ENCODE measurements around the gene ZNF621.
"Not testable (repeated sequence)": the region's sequence is repeated elsewhere in the genome, so short reads cannot be mapped to it uniquely, and the experiment has no call there.

The ZNF621 gene

DNA sequence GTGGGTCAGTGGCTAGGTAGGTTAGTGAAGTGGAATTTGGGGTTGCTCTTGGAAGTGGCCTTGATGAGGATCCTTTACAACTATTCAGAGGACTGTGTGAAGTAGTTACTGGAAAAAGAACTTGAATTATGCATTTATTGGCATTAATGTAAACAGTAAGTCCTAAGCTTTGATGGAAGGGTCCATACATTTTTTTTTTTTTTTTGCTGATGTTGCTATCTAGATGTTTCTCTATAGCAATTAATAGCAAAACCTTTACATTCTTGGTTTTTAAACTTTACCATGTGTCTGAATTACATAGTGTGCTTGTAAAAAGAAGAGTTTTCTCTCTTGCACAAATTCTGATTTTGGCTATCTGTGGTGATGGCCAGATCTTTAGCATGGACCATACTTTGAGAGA, 9.5 kb downstream of the ZNF621 start:
- no peak for DNase-seq (ENCODE audit: low read depth)

DNA sequence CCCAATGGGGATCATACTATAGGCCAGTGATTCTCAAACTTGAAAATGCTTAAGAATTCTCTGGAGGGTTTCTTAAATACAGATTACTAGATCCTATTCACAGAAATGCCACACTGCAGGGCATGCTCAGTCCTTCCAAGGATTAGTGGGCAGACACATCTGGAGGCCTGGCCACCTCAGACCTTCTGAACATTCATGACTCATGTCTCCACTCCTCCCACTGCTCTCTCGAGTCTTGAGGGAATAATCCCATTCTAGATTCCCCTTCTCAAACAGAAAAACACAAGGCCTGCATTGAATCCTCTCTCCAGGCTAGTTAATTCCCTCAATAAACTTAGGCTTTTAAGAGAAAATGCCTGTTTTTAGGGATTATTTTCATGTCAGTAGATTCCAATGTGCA, 22.1 kb downstream of the ZNF621 start:
- DNase-seq (ENCODE audit: low read depth): no peak

DNA sequence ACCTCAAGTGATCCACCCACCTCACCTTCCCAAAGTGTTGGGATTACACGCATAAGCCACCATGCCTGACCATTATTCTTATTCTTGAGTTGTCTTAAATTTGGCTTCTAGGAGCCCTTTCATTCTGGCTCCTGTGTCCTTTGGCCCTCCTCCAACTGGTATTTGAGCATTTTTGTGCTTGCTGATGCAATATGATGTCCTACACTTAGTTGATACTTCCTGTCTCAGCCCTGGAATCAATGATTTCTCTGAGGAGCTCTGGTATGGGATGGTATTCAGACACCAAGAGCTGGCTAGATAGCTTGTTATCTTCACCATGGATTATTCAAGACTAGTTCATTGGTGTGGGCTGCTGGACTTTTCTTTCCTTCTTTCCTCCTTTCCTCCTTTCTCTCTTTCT, 25.4 kb downstream of the ZNF621 start:
- no peak for DNase-seq (ENCODE audit: low read depth)

DNA sequence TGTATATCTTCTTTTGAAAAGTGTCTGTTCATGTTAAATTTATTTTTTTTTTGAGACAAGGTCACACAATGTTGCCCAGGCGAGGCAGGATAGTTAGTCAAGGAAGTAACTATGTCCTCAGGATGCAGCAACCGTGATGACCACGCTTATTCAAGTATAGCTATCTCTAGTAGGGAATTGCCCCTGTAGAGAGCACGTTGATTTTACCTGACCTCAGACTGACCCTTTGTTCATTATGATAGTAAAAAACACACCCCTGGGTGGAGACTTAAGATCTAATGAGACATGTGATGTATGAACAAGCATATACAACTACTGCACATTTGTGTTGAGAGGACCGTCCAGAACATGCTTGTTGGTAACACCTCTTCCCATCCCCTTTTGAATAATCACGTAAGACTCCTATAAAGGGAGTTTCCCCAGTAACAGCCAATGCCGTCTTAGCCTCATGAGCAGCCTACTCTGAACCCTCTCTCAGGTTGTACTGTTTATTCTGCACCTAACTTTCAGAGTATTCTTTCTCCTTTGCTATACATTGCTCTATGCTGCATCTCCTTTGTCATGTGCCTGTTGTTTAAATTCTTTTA, 32.9 kb downstream of the ZNF621 start:
- DNase-seq (ENCODE audit: low read depth): no peak

DNA sequence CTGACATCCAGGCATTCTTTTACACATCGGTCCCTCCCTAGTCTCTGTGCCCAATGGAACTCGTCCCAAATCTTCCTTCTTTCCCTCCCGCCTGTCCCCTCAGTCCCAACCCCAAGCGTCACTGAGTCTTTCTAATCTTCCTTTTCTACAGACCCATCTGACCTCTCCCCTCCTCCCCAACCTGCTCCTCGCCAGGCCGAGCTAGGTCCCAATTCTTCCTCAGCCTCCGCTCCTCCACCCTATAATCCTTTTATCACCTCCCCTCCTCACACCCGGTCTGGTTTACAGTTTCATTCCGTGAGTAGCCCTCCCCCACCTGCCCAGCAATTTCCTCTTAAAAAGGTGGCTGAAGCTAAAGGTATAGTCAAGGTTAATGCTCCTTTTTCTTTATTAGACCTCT, 37.7 kb downstream of the ZNF621 start:
- not testable (repeated sequence) for DNase-seq (ENCODE audit: low read depth)

DNA sequence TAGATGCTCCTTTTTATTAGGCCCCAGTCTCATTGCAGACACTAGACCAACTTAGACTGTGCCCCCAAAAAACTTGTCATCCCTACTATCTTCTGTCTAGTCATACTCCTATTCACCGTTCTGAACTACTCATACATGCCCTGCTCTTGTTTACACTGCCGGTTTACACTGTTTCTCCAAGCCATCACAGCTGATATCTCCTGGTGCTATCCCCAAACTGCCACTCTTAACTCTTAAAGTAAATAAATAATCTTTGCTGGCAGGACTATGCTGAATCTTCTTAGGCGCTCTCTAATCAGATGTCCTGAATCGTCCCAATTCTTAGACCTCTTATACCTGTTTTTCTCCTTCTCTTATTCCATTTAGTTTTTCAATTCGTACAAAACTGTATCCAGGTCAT, 40.9 kb downstream of the ZNF621 start:
- not testable (repeated sequence) for DNase-seq (ENCODE audit: low read depth)

- no peak for DNase-seq (ENCODE audit: low read depth)
Observed at GRCh38 chr3:40566694-40567093, 41.9 kb downstream of the ZNF621 start.

GRCh38 chr3:40572588-40572987, 47.8 kb downstream of the ZNF621 start:
- no peak for DNase-seq (ENCODE audit: low read depth)

GRCh38 chr3:40574050-40574449, 49.3 kb downstream of the ZNF621 start:
- no peak for DNase-seq (ENCODE audit: low read depth)

DNA sequence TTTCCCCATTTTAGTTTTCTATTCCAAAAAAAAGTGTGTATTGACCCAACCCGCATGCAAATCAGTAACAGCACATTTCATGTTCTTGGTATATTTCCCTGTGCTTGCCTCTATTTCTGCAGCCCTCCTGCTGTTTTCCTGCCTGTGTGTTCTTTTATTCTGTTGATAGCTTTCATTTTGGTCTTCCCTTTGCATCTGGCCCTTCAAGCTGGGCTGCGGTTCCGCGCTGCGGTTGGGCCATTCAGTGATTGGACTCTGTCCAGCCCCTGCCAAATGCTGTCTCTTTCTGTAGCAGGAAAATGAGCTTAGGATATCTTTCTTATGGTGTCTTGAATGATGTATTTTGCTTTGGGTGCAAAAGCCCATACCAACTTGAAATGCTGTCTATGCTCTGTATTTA, 49.9 kb downstream of the ZNF621 start:
- no peak for DNase-seq (ENCODE audit: low read depth)

DNA sequence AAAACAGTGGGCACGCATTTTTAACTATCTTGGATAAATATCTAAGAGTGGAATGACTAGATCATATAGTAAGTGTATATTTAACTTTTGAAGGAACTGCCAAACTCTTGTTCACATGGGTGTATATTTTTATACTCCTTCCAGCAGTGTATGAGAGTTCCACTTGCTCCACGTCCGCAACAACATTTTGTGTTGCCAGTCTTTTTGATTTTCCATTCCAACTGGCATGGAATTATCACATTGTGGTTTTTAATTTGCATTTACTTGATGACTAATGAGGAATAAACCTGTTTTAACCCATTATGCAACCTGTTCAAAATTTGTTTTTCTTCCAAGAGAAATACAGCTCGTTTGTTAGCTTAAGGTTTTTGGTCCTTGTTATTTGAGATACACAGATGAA, 51.6 kb downstream of the ZNF621 start:
- no peak for DNase-seq (ENCODE audit: low read depth)

- peak; percentile 37 for DNase-seq (ENCODE audit: low read depth)
Observed at GRCh38 chr3:40580494-40581091, 55.8 kb downstream of the ZNF621 start.

- no peak for DNase-seq (ENCODE audit: low read depth)
Observed at GRCh38 chr3:40581166-40581565, 56.4 kb downstream of the ZNF621 start.

- no peak for DNase-seq (ENCODE audit: low read depth)
Observed at GRCh38 chr3:40582401-40583027, 57.8 kb downstream of the ZNF621 start.

DNA sequence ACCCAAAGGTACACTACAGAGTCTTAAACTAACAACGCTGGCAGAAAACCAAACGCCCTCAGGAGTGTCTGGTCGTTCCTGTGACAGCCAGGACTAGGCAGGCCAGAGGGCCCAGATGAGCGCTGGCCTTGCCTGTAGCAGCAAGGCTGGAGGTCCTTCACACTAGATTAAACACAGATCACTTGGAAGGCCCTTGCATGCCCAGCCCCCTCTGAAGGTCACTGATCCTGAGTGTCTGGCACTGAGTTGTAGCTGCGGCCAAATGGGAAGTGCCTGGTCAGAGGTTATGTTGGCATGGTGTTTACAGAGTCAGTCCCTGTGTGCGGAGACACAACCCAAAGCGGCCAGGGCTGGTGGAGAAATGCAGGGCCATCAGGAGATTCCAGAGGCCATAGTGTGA, 58.9 kb downstream of the ZNF621 start:
- no peak for DNase-seq (ENCODE audit: low read depth)

- peak; percentile 46 for DNase-seq (ENCODE audit: low read depth)
Observed at GRCh38 chr3:40584625-40585189, 59.9 kb downstream of the ZNF621 start.

DNA sequence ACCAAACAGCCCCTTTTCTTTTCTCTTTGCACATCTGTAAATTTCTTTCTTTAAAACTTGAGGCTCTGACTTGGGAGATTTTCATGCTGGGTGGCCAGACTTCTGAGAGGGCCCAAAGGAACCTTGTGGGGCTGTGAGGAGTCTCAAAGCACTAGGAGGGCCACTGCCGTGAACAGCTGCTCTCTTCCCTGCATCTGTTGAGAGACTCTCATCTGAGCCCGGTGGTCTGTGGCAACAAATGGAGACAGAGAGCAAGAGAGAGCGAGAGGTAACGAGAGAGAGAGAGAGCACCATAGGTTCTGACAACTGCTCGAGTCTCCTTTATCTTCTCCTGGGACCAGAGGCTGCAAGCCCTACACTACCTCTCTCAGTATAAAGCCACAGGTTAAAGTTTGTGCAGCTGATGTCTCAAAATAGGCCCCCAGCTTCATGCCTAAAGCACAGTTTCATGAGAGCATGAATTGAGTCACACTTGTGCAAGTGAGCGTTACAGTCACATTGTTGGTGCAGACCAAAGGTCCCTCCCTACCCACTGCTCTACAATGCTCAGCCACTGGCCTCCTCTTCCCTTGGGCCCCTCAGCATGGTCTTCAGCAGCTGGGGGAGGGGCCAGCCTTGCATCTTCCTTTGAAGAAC, 60.7 kb downstream of the ZNF621 start:
- no peak for DNase-seq (ENCODE audit: low read depth)

GRCh38 chr3:40586901-40587300, 62.1 kb downstream of the ZNF621 start:
- no peak for DNase-seq (ENCODE audit: low read depth)

DNA sequence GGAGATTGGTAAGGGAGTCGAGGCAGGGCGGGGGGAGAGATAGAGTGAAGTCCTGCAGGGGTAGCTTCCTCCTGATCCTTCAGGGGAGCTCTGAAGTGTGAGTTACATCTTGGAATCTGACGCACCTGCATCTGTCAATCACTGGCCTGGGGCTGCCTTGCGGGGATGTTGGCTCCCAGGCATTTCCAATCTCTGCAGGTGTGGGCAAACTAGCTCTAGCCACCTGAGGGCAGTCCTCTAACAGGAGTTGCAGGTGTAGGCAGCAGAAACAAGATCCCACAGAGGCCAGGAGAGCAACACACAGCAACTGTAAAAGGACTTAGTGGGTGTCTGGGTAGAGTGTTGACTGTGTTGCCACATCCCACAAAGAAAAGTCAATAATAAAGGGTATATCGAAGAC, 63.6 kb downstream of the ZNF621 start:
- DNase-seq (ENCODE audit: low read depth): no peak
